GM12801 (cell line): ENCODE measurements around the gene TMEM63A.

Experiments used
- CTCF ChIP-seq: IDR thresholded peaks from one replicate; pipeline ENCODE4 v1.5.1; 2011; ENCODE audit warnings: control low read depth; ENCODE audit not compliant: insufficient read length; ENCODE audit errors: extremely low read depth

Gene TMEM63A

DNA sequence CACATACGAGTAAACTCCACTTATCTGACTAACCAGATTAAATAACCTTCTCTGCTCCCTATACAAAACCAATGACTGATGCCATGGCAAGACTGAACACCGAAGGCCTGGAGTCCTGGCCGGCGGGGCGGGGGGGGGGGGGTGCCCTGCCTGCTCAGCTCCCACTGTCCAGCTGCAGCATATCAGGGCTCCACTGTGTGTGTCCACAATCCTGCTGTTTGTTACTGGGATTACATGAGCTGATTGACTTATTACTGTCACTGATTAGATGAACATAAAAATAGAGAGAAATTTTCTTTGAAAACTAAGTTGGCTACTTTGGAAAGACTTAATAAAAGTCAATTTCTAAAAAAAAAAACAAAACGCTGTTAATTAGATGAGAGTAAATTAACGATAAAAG, 24.9 kb downstream of the TMEM63A start:
- no peak for TF ChIP-seq CTCF

DNA sequence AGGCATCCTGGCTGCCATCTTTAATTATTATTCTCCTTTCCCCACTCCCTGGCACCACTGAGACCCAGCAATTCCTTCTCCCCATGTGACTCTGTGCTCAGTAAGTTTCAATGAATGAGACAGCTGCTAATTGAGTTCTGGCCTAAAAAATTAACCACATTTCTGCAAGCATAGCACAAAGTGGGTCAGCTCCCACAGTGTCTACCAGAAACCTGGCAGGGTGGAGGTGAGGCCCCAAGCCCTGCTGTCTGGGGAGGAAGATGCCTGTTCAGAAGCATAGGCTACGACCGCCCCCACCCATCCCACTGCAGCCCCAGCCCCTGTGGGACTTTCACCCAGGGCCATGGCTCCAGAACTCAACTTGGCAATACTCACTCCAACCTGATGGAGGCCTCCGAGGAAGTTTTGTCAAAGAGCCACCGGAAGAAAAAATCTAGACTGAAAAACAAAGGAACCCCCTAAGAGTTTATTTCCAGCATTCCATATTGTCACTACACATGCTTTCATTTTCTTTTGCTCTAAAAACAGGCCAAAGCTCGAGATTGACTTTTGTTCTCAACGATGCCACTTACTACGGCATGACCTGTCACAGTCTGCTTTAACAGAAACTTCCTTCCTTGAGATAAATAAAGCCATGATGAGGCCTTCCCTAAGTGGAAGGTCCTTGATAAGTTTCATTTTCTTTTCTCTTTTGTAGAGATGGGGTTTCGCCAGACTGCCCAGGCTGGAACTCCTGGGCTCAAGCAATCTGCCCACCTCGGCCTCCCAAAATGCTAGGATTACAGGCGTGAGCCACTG, 26.5 kb downstream of the TMEM63A start:
- no peak for TF ChIP-seq CTCF

DNA sequence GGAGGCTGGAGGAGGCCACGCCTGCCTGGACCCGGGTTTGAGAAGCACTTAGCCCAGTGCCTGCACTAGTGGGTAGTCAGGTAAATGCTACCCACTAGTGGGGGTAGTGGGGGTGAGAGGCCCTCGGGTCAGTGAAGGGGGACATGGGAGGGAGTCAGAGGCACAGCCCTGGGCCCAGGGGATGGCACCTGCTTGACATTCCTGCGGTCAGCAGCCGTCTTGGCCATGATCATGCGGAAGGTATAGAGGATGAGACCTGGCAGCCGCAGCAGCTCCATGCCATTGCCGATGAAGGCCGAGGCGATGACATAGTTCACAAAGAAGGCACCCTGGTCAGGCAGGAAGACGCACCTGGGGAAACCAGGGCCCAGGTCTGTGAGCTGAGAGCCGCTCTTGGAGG, 28.7 kb downstream of the TMEM63A start:
- no peak for TF ChIP-seq CTCF

- no peak for TF ChIP-seq CTCF
These were observed 29.6 kb downstream of the TMEM63A start for GRCh38 chr1:225852413-225853124.

- no peak for TF ChIP-seq CTCF
These were observed 30.4 kb downstream of the TMEM63A start for GRCh38 chr1:225851805-225852204.

GRCh38 chr1:225850370-225850769, 31.8 kb downstream of the TMEM63A start:
- no peak for TF ChIP-seq CTCF

DNA sequence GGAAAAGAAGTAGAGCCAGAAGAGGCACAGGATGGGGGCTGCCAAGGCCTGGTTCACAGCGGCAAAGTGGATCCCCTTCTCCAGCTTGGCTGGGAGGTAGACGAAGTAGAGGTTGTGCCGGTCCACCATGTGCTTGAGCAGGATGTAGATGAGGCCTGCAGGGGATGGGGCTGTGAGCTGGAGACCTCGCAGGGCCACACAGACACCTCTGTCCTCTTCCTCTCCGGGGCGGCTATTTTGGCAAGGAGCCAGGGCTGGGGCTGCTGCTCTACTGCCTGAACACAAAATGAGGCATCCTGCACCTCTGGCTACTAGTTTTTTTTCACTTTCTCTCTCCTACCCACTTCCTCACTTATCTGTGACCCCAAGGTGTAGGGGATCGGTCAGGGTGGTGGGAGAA, 32.3 kb downstream of the TMEM63A start:
- no peak for TF ChIP-seq CTCF
